ENCODE data around the gene NPIPB8. TPM values are rescaled to one million over a fixed set of nuclear protein-coding genes. Genes with fewer than 3 reads are reported as not detected.
"Not testable (repeated sequence)": the region's sequence is repeated elsewhere in the genome, so short reads cannot be mapped to it uniquely, and the experiment has no call there.

The NPIPB8 gene
- total and polyA plus RNA-seq, 8 donors, result 0.08 to 2.4 (median 0.74) TPM; not detected in 3

DNA sequence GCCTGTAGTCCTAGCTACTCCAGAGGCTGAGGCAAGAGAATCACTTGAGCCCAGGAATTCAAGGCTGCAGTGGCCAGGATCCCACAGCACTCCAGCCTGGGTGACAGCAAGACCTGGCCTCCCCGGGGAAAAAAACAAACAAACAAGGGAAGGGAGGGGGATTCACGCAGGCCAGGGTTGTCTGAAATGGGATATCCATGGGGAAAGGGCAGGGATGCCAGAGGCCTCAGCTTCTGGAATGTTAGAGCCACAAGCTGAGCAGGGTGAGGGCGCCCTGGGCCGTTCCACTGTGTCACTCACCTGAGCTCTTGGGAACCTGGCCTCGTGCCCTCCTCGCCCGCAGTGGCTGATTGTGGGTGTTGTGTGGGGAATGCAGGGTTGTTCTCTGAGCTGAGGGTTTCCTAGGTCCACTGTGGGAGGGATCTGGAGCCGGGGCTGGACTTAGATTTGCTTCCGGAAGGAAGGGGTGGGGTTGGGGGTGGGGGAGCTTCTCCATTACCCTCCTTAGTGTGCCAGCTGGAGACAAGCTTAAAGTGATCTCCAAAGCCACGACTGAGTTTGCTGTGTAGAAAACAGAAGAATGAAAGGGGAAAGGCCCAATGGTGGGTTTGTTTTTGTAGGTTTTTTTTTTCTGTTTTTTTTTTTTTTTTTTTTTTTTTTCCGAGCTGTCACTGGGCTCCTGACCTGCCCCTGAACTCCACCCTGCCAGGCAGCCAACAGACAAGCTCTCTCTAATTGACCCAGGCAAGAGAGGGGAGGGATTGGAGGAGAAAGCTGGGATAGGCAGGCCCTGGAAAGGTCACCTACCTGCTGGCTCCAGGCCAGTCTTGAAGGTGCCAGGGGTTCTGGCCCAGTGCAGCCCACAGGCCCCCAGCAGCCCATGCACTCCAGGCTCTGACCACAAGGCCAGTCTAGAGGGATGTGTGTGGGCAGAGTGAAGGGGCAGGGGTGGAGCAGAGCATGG is 28.0 kb upstream of the NPIPB8 start, which contains the start of gene SULT1A1:
SULT1A1 (minus strand) TSS at position 414 of the 964 bp plus-strand sequence. CDS start 1,189 bp downstream, outside the sequence.
- H3K36me3 ChIP-seq, result no peaks in the 10 kb centered on the region
- H3K9me3 ChIP-seq, result no peaks in the 10 kb centered on the region
- peaks cover 7 to 16% (median 15%) of the 10 kb centered on the region in 3 donors for H3K4me1 ChIP-seq
- H3K27me3 ChIP-seq, result no peaks in the 10 kb centered on the region
- H3K27ac ChIP-seq, result peak within 1 kb of the TSS; percentile 42 to 65 (median 52)
- 7% methylated on average over 11 of the region's 11 CpGs for WGBS, 2 donors
- TF ChIP-seq CTCF (IDR thresholded peaks at IDR 0.05), result no peak
- peak; percentile 83 to 91 (median 84) for ATAC-seq
- intact Hi-C loops (cut with DNase I), result no loop called here
- peak; percentile 76 to 96 (median 82) for DNase-seq
- H3K4me3 ChIP-seq, result peak within 1 kb of the TSS in 1 of 4 donors; percentile 34
- no peak for FAIRE-seq

- FAIRE-seq, result no peak
- WGBS, 2 donors, result 44 to 51% methylated on average over 10 of the region's 10 CpGs
- TF ChIP-seq CTCF (IDR thresholded peaks at IDR 0.05), result no peak
- ATAC-seq, result no peak
- intact Hi-C loops (cut with DNase I), result no loop called here
- Histone ChIP-seq H3K27me3 (no peaks in the 10 kb centered on the region), H3K4me1 (peaks cover 7 to 16% (median 15%) of the 10 kb centered on the region in 3 donors), H3K9me3 (no peaks in the 10 kb centered on the region), H3K27ac (peak overlapping the region; percentile 37 to 65 (median 52)), H3K4me3 (peak overlapping the region in 1 of 4 donors; percentile 34), H3K36me3 (no peaks in the 10 kb centered on the region)
- DNase-seq, result peak in 1 of 6 donors; percentile 30
These were observed 27.2 kb upstream of the NPIPB8 start for GRCh38 chr16:28610595-28611191.

DNA sequence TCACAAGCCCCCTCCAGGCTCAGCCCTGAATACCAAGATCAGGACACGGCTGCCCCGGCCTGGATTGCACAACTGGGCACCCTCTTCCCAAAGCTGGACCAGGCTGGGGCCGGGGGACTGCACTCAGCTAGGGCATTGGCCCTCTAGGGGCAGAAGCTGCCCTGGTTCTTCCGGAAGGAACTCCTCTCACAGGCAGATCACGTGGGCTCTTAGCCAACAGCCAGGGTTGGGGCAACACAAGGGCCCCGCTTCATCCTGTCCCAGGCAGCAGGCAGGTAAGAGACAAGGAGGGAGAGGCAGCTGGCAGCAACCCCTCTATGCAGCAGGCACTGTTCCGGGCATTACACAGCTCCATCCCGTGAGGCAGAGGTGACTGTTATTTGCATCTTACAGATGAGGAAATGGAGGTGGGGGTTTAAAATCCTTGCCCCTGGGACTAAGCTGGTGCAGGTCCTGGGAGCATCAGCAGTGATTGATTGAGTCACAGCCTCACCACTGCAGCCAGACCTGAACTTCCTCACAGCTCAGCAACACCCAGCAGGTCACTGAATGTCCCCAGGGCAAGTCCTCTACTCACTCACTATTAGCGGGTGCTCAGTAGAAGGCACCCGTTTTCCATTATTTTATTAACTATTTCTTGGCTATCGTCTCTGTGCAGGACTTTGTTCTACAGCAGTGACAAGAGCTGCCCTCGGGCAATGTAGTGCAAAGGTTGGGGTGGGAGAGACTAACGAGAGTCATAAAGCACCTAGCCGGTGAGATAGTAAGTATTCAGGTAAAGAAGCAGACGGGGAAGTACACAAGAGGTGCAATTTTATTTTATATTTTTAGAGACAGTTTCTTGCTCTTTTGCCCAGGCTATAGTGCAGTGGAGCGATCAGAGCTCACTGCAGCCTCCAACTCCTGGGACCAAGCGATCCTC is 25.2 kb upstream of the NPIPB8 start:
- H3K9me3 ChIP-seq; H3K27me3 ChIP-seq; H3K4me3 ChIP-seq; H3K36me3 ChIP-seq; DNase-seq; intact Hi-C loops (cut with DNase I); FAIRE-seq; H3K27ac ChIP-seq: not testable (repeated sequence)
- H3K4me1 ChIP-seq, result peaks cover 7 to 16% (median 15%) of the 10 kb centered on the region in 3 donors
- peak in 3 of 4 donors; percentile 4 to 14 (median 13) for ATAC-seq
- no CpG with 5 or more reads among the region's 17 CpGs for WGBS, 2 donors

DNA sequence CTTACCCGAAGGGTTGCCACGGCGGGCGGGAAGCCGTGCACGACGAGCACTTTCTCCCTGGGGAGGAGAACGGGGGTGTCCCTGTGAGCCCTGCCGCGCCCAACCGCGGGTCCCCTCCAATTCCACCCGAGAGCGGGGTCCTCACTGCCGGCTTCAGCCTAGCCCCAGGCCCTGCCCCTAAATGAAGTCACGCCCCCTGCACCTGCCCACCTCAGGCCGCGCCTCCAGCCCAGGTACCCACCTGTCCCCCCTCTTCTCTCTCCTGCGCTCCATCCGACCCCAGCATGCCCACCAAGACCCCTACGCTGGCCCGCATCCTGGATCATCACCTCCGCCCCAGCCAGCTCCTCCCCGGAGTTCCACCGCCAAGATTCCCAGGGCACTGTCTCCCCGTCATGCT is 24.0 kb upstream of the NPIPB8 start:
- FAIRE-seq, result not testable (repeated sequence)

GRCh38 chr16:28614561-28614960 is 23.3 kb upstream of the NPIPB8 start:
- H3K27me3 ChIP-seq; DNase-seq; H3K4me3 ChIP-seq; ATAC-seq; intact Hi-C loops (cut with DNase I); H3K27ac ChIP-seq; H3K36me3 ChIP-seq; FAIRE-seq; H3K9me3 ChIP-seq: not testable (repeated sequence)
- WGBS, 2 donors, result 78 to 79% methylated on average over 11 to 15 of the region's 16 CpGs
- H3K4me1 ChIP-seq, result peaks cover 7 to 12% (median 12%) of the 10 kb centered on the region in 3 donors

More for the DNA sequence above, 24.0 kb upstream of the NPIPB8 start:
- H3K27ac ChIP-seq; ATAC-seq; H3K36me3 ChIP-seq; intact Hi-C loops (cut with DNase I); H3K27me3 ChIP-seq; DNase-seq; H3K4me3 ChIP-seq; H3K9me3 ChIP-seq: not testable (repeated sequence)
- 51% methylated on average over 7 of the region's 26 CpGs; no CpG with 5 or more reads in 1 of the 2 donors for WGBS, 2 donors
- H3K4me1 ChIP-seq, result peaks cover 7 to 16% (median 15%) of the 10 kb centered on the region in 3 donors

All from pancreas (tissue), 10 donors.